Left lung (tissue), 10 donors: ENCODE data around the gene PLBD2. TPM values are rescaled to one million over a fixed set of nuclear protein-coding genes. Genes with fewer than 3 reads are reported as not detected.
"Not testable (repeated sequence)": the region's sequence is repeated elsewhere in the genome, so short reads cannot be mapped to it uniquely, and the experiment has no call there.

Source experiments
- ATAC-seq: fragments of 200-7000 bp; cut with Tn5 transposase; one replicate; pipeline ENCODE4 v1.9.1; 2020; ENCODE audit warnings: moderate library complexity
- DNase-seq, 4 donors: peaks; one replicate each; pipeline ENCODE4 v3.0.0-alpha.2; 2013 to 2020
- H3K27ac ChIP-seq, 2 donors: fragments of 200-600 bp; sonication (generic) in 1 of 2; one replicate each; pipeline versions ENCODE4 v1.5.0 to v1.8.0; 2020 to 2021
- H3K27me3 ChIP-seq, 2 donors: fragments of 200-600 bp; sonication (generic) in 1 of 2; one replicate each; pipeline versions ENCODE4 v1.5.0 to v1.8.0; 2020 to 2021
- H3K36me3 ChIP-seq, 2 donors: fragments of 200-600 bp; sonication (generic) in 1 of 2; one replicate each; pipeline versions ENCODE4 v1.5.0 to v1.8.0; 2020 to 2021
- H3K4me1 ChIP-seq, 2 donors: fragments of 200-600 bp; one replicate each; pipeline ENCODE4 v1.8.0; 2021
- H3K4me3 ChIP-seq, 2 donors: fragments of 200-600 bp; sonication (generic) in 1 of 2; one replicate each; pipeline versions ENCODE4 v1.5.0 to v1.8.0; 2020 to 2021; ENCODE audit warnings: mild to moderate bottlenecking in 1 of 2
- H3K9me3 ChIP-seq, 2 donors: fragments of 200-600 bp; sonication (generic) in 1 of 2; one replicate each; pipeline versions ENCODE4 v1.5.0 to v1.8.0; 2020 to 2021
- intact Hi-C, 2 donors: fragments of 100-400 bp; cut with DNase I; formaldehyde crosslinking; loops; one replicate each; pipeline versions ENCODE4 v1.11.2 to v1.14.2; 2022
- polyA plus RNA-seq, 6 donors: library from polyadenylated mRNA; unstranded; fragments of 120-200 nt; gene quantifications; one replicate each; pipeline ENCODE4 v1.2.1, GENCODE V29; 2013; ENCODE audit not compliant: insufficient read length in 6 of 6
- total RNA-seq, 2 donors: library from RNA; stranded (reverse); fragmentation: NEBNext Ultra II Directional; extraction: Animal tissue kit (Norgen Biotek cat#: 25700); gene quantifications; one replicate each; pipeline ENCODE4 v1.2.1, GENCODE V29; 2021
- TF ChIP-seq, protein P1 (sequence below), 2 donors: fragments of 200-600 bp; sonication (generic) in 1 of 2; IDR thresholded peaks; one replicate each; pipeline versions ENCODE4 v1.5.0 to v1.8.0; 2021; ENCODE audit warnings: antibody characterized with exemption in 2 of 2
- donor health status: DM: no; HTN: yes; CAD: no.
- donor health status: DM: no; HTN: no; CAD: no.

PLBD2 gene
- total and polyA plus RNA-seq, 8 donors, result 17.7 to 75.0 (median 20.7) TPM

DNA sequence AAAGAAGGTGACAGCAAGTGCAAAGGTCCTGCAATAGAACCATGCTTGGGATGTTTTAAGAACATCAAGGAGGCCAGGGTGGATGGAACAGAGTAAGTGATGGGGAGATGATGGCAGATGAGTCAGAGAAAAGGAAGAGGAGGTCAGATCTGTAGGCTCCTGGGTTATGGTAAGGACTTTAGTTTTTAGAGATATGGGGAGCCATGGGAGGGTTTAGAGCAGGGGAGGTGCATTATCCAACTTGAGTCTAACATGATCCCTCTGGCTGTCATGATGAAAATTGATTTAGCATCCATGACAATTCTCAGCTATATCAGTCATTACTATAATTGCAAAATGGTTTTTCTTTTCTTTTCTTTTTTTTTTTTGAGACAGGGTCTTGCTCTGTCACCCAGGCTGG is 7.3 kb upstream of the PLBD2 start:
- no peaks in the 10 kb centered on the region for H3K9me3 ChIP-seq
- ATAC-seq (no peak), DNase-seq (no peak)
- H3K27ac ChIP-seq, result no peak overlapping the region
- intact Hi-C loops, result no loop called here
- H3K4me3 ChIP-seq, result no peak overlapping the region
- TF ChIP-seq, protein P1, sequence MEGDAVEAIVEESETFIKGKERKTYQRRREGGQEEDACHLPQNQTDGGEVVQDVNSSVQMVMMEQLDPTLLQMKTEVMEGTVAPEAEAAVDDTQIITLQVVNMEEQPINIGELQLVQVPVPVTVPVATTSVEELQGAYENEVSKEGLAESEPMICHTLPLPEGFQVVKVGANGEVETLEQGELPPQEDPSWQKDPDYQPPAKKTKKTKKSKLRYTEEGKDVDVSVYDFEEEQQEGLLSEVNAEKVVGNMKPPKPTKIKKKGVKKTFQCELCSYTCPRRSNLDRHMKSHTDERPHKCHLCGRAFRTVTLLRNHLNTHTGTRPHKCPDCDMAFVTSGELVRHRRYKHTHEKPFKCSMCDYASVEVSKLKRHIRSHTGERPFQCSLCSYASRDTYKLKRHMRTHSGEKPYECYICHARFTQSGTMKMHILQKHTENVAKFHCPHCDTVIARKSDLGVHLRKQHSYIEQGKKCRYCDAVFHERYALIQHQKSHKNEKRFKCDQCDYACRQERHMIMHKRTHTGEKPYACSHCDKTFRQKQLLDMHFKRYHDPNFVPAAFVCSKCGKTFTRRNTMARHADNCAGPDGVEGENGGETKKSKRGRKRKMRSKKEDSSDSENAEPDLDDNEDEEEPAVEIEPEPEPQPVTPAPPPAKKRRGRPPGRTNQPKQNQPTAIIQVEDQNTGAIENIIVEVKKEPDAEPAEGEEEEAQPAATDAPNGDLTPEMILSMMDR (IDR thresholded peaks at IDR 0.05), result no peak
- H3K36me3 ChIP-seq, result no peaks in the 10 kb centered on the region
- H3K27me3 ChIP-seq, result peaks cover 0 to 6% of the 10 kb centered on the region in 2 donors
- H3K4me1 ChIP-seq, result no peaks in the 10 kb centered on the region

DNA sequence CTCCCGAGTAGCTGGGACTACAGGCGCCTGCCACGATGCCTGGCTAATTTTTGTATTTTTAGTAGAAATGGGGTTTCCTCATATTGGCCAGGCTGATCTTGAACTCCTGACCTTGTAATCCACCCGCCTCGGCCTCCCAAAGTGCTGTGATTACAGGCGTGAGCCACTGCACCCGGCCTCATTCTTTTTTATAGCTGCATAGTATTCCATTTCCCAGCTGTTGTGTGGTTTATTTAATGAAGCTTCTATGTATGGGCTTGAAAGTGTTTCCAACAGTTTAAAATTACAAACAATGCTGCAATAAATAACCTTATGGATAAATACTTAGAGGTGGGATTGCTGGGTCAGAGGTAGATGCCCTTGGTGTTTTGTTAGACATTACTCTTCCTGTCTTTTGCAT is 4.2 kb upstream of the PLBD2 start:
- DNase-seq, intact Hi-C loops, ATAC-seq: not testable (repeated sequence)

DNA sequence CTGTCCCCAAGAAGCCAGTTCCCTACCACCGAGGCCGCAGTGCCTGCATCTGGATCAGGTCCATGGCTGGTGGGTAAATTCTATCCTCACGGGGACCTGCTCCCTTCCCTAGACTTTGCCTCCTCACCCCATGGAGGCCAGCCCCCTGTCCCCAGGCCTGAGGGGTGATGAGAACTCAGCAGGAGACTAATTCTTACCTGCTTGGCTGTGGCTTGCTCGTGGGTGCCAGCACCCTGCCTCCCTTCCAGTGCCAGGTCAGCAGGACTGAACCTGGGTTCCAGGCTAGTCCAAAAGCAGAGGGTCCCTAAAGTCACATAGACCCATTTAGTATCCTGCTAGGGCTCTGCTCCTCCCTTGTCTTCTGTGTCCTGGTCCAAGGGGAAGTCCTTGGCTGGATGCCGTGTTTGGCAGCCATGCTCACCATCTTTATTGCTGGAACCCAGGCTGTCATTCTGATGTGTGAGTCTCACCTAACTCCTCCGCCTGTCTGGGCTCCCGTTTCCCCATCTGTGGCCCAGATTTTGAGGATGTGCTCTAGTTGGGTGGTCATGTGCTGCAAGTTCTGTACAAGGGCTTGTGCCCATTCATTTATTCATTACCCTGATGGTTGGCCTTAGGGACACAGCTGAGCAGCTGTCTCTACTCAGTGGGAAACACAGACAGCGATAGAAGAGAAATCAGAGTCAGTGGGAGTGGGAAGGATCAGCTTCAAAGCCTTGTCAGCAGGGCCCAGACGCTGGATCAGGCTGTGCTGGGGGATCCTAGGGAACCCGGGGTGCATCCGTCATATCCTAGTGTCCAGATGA is 949 bp downstream of the PLBD2 start:
- ATAC-seq, result peak; percentile 2

More for the DNA sequence above, 4.2 kb upstream of the PLBD2 start:
- H3K27ac ChIP-seq, H3K4me1 ChIP-seq, H3K36me3 ChIP-seq, H3K9me3 ChIP-seq, H3K27me3 ChIP-seq, H3K4me3 ChIP-seq: not testable (repeated sequence)

DNA sequence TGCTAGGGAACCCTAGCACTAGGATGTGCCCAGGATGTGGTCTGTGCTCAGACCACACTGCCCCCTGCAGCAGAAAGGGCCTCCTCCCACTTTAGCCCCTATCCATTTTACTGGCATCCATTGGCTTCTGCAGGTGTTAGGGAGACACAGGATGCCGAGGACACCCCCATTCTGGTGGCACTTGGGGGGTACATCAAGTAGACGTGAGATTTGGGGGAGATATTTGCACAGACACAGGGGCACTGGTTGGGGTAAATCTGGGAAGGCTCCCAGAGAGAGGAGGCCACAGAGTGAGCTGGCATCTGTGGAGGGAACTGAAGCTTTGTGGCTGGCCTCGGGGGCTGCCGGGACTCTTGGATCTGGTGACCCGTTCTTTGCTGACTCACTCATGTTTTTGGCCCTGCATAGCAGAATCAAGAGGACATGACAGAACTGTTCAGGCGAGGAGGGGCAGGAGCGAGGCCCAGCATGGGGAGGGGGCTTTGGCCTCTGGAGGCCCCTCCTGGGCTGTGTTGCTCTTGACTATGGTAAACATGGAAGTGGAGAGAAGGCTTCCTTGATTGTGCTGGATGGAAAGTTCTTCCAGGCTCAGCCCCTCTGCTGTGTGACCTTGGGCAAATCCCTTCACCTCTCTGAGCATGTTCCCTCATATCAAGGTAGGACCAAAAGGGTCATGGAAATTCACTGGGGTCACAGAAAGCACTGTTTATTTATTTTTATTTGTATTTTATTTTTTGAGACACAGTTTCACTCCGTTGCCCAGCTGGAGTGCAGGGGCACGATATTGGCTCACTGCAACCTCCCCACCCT is 1.8 kb downstream of the PLBD2 start:
- Histone ChIP-seq H3K9me3 (no peaks in the 10 kb centered on the region), H3K4me1 (peaks cover 0 to 29% of the 10 kb centered on the region in 2 donors), H3K27me3 (no peaks in the 10 kb centered on the region), H3K36me3 (peaks cover 0 to 9% of the 10 kb centered on the region in 2 donors), H3K4me3 (peak overlapping the region in 1 of 2 donors; percentile 86), H3K27ac (peak overlapping the region in 1 of 2 donors; percentile 80)
- DNase-seq (no peak), ATAC-seq (no peak)
- TF ChIP-seq, protein P1 (IDR thresholded peaks at IDR 0.05), result no peak
- intact Hi-C loops, result no loop called here

More for the DNA sequence above, 949 bp downstream of the PLBD2 start:
- Histone ChIP-seq H3K4me1 (peaks cover 0 to 29% of the 10 kb centered on the region in 2 donors), H3K4me3 (peak overlapping the region; percentile 86), H3K9me3 (no peaks in the 10 kb centered on the region), H3K27me3 (no peaks in the 10 kb centered on the region), H3K36me3 (peaks cover 0 to 1% of the 10 kb centered on the region in 2 donors), H3K27ac (peak overlapping the region; percentile 69 to 80)
- TF ChIP-seq, protein P1 (IDR thresholded peaks at IDR 0.05), result no peak
- intact Hi-C loops, result no loop called here
- DNase-seq, result peak in 2 of 4 donors; percentile 28 to 53

DNA sequence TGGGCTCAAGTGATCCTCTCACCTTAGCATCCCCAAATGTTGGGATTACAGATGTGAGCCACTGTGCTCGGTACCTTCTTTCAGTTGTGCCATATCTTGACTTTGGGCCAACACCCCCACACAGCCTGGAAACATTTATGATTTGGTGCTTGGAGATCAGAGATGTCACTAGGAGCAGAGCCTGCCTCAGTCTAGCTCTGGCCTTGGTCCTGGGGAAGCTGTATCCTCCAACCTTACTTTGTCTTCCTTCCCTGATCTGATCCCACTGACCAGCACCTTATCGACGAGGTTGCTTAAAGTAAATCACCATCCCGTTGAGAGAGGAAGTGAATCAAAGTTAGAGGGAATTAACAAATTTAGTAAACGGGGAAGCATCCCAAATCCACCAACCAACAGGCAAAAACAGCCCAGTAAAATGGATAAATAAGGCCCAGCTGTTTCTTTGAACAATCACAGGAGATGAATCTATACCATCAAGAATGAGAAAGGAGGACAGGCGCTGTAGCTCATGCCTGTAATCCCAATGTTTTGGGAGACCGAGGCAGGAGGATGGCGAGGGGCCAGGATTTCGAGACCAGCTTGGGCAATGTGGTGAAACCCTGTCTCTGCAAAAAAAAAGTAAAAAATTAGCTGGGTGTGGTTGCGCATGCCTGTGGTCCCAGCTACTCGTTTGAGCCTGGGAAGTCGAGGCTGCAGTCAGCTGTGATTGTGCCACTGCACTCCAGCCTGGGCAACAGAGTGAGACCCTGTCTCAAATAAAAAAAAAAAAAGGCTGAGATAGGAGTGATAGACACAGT is 3.4 kb downstream of the PLBD2 start:
- TF ChIP-seq, protein P1 (IDR thresholded peaks at IDR 0.05), result no peak
- Histone ChIP-seq H3K9me3 (no peaks in the 10 kb centered on the region), H3K27me3 (no peaks in the 10 kb centered on the region), H3K4me3 (no peak overlapping the region), H3K4me1 (peaks cover 0 to 29% of the 10 kb centered on the region in 2 donors), H3K27ac (no peak overlapping the region), H3K36me3 (peaks cover 0 to 9% of the 10 kb centered on the region in 2 donors)
- no peak for DNase-seq
- intact Hi-C loops, result no loop called here
- no peak for ATAC-seq
